ENCODE results near the gene ATP8B3.

ATP8B3 gene

DNA sequence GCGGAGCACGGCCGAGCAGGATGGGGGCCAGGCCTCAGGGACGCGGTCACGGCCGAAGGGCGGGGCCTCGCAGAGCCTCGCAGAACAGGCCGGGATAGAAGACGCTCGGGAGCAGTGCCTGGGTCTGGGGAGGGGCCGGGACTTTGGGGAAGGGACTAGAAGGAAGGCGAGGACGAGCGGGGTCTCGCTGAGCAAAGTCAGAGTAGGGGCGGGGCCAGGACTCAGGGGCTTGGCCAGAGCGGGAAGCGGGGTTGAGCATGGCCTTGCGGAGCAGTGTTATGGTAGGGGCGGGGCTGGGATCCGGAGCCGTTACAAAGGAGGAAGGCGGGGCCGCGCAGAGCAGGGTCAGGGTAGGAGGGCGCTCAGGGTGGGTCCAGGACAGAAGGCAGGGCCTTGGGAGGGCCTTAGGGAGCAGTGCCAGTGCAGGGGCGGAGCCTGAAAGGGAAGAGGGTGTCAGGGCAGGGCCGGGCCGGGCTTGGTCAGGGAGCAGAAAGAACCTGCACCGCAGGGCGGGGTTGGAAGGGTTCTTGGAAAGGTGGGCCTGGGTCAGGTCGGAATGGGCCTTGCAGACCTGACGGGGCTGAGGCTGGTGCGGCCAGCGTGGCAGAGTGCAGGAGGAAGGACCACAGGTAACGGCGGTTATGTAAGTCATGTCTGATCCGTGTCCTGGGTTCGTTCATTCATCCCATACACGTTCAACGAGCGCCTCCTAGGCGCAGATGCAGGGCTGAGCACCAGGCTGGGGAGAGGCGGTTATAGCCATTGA, 533 bp upstream of the ATP8B3 start (continued):
- TF ChIP-seq, protein P1, sequence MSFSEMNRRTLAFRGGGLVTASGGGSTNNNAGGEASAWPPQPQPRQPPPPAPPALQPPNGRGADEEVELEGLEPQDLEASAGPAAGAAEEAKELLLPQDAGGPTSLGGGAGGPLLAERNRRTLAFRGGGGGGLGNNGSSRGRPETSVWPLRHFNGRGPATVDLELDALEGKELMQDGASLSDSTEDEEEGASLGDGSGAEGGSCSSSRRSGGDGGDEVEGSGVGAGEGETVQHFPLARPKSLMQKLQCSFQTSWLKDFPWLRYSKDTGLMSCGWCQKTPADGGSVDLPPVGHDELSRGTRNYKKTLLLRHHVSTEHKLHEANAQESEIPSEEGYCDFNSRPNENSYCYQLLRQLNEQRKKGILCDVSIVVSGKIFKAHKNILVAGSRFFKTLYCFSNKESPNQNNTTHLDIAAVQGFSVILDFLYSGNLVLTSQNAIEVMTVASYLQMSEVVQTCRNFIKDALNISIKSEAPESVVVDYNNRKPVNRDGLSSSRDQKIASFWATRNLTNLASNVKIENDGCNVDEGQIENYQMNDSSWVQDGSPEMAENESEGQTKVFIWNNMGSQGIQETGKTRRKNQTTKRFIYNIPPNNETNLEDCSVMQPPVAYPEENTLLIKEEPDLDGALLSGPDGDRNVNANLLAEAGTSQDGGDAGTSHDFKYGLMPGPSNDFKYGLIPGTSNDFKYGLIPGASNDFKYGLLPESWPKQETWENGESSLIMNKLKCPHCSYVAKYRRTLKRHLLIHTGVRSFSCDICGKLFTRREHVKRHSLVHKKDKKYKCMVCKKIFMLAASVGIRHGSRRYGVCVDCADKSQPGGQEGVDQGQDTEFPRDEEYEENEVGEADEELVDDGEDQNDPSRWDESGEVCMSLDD (tag by site-specific recombination; IDR thresholded peaks at IDR 0.05): no peak; the same call in 1 of the 2 replicates
- TF ChIP-seq ZBTB17 (tag by site-specific recombination; IDR thresholded peaks at IDR 0.05): peak; percentile 78
- peak; percentile 81 for TF ChIP-seq ZBTB7A (tag by site-specific recombination; IDR thresholded peaks at IDR 0.05; ENCODE audit: low read depth)
- no peak for TF ChIP-seq HOXA7 (CRISPR knock-in tag; IDR thresholded peaks at IDR 0.05; ENCODE audit: borderline replicate concordance)
- no peak for TF ChIP-seq ZNF549 (tag by site-specific recombination; IDR thresholded peaks at IDR 0.05)
- TF ChIP-seq ZBTB8A (tag by site-specific recombination; IDR thresholded peaks at IDR 0.05): peak; percentile 53; the same call in 1 of the 2 replicates
- TF ChIP-seq, protein P2, sequence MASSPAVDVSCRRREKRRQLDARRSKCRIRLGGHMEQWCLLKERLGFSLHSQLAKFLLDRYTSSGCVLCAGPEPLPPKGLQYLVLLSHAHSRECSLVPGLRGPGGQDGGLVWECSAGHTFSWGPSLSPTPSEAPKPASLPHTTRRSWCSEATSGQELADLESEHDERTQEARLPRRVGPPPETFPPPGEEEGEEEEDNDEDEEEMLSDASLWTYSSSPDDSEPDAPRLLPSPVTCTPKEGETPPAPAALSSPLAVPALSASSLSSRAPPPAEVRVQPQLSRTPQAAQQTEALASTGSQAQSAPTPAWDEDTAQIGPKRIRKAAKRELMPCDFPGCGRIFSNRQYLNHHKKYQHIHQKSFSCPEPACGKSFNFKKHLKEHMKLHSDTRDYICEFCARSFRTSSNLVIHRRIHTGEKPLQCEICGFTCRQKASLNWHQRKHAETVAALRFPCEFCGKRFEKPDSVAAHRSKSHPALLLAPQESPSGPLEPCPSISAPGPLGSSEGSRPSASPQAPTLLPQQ (tag by site-specific recombination; IDR thresholded peaks at IDR 0.05): peak; percentile 86
- TF ChIP-seq, protein P3, sequence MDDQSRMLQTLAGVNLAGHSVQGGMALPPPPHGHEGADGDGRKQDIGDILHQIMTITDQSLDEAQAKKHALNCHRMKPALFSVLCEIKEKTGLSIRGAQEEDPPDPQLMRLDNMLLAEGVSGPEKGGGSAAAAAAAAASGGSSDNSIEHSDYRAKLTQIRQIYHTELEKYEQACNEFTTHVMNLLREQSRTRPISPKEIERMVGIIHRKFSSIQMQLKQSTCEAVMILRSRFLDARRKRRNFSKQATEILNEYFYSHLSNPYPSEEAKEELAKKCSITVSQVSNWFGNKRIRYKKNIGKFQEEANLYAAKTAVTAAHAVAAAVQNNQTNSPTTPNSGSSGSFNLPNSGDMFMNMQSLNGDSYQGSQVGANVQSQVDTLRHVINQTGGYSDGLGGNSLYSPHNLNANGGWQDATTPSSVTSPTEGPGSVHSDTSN (CRISPR knock-in tag; IDR thresholded peaks at IDR 0.05): no peak
- no peak for TF ChIP-seq ZNF48 (tag by site-specific recombination; IDR thresholded peaks at IDR 0.05)
- TF ChIP-seq SP3 (tag by site-specific recombination; IDR thresholded peaks at IDR 0.05): peak; percentile 97
- no peak for TF ChIP-seq ZNF626 (tag by site-specific recombination; IDR thresholded peaks at IDR 0.05)
- TF ChIP-seq GLIS2 (tag by site-specific recombination; IDR thresholded peaks at IDR 0.05): peak; percentile 64; the same call in 1 of the 2 replicates
- TF ChIP-seq MZF1 (tag by site-specific recombination; IDR thresholded peaks at IDR 0.05; ENCODE audit: borderline replicate concordance): no peak
- TF ChIP-seq, protein P4, sequence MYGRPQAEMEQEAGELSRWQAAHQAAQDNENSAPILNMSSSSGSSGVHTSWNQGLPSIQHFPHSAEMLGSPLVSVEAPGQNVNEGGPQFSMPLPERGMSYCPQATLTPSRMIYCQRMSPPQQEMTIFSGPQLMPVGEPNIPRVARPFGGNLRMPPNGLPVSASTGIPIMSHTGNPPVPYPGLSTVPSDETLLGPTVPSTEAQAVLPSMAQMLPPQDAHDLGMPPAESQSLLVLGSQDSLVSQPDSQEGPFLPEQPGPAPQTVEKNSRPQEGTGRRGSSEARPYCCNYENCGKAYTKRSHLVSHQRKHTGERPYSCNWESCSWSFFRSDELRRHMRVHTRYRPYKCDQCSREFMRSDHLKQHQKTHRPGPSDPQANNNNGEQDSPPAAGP (tag by site-specific recombination; IDR thresholded peaks at IDR 0.05): peak; percentile 71; the same call in 1 of the 2 replicates
- TF ChIP-seq ZNF600 (tag by site-specific recombination; IDR thresholded peaks at IDR 0.05): peak; percentile 100
- TF ChIP-seq GLIS1 (tag by site-specific recombination; IDR thresholded peaks at IDR 0.05): peak; percentile 95
- no peak for TF ChIP-seq ZNF555 (tag by site-specific recombination; conservative IDR thresholded peaks at IDR 0.05)
- TF ChIP-seq ZNF701 (tag by site-specific recombination; IDR thresholded peaks at IDR 0.05): no peak
- no peak for TF ChIP-seq ZNF140 (tag by site-specific recombination; IDR thresholded peaks at IDR 0.05)
- peak; percentile 60 for TF ChIP-seq ZBTB20 (tag by site-specific recombination; IDR thresholded peaks at IDR 0.05)
- 0 out of 2 replicates have a peak, but pooled peaks have one; percentile 36 for TF ChIP-seq ZNF561 (tag by site-specific recombination; IDR thresholded peaks at IDR 0.05; ENCODE audit: borderline replicate concordance)
- peak; percentile 96 for TF ChIP-seq ZNF335 (tag by site-specific recombination; conservative IDR thresholded peaks at IDR 0.05)
- peak; percentile 86 for TF ChIP-seq KLF8 (tag by site-specific recombination; IDR thresholded peaks at IDR 0.05)
- no peak for TF ChIP-seq ZNF623 (tag by site-specific recombination; IDR thresholded peaks at IDR 0.05)
- no peak for TF ChIP-seq ZNF777 (tag by site-specific recombination; IDR thresholded peaks at IDR 0.05; ENCODE audit: borderline replicate concordance)
- peak; percentile 59; the same call in 1 of the 2 replicates for TF ChIP-seq KLF16 (tag by site-specific recombination; IDR thresholded peaks at IDR 0.05)
- no peak for TF ChIP-seq ZFP37 (tag by site-specific recombination; IDR thresholded peaks at IDR 0.05)
- TF ChIP-seq ZNF664 (tag by site-specific recombination; IDR thresholded peaks at IDR 0.05): no peak
- TF ChIP-seq ZNF707 (tag by site-specific recombination; IDR thresholded peaks at IDR 0.05): no peak
- TF ChIP-seq ZNF37A (tag by site-specific recombination; IDR thresholded peaks at IDR 0.05): no peak
- peak; percentile 31; the same call in 1 of the 2 replicates for TF ChIP-seq IKZF3 (tag by site-specific recombination; IDR thresholded peaks at IDR 0.05)
- no peak; the same call in 1 of the 2 replicates for TF ChIP-seq ZNF341 (tag by site-specific recombination; IDR thresholded peaks at IDR 0.05; ENCODE audit: low read depth)
- TF ChIP-seq ZSCAN23 (tag by site-specific recombination; IDR thresholded peaks at IDR 0.05): no peak
- TF ChIP-seq, protein P5, sequence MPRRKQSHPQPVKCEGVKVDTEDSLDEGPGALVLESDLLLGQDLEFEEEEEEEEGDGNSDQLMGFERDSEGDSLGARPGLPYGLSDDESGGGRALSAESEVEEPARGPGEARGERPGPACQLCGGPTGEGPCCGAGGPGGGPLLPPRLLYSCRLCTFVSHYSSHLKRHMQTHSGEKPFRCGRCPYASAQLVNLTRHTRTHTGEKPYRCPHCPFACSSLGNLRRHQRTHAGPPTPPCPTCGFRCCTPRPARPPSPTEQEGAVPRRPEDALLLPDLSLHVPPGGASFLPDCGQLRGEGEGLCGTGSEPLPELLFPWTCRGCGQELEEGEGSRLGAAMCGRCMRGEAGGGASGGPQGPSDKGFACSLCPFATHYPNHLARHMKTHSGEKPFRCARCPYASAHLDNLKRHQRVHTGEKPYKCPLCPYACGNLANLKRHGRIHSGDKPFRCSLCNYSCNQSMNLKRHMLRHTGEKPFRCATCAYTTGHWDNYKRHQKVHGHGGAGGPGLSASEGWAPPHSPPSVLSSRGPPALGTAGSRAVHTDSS (tag by site-specific recombination; IDR thresholded peaks at IDR 0.05): no peak

All from HEK293 (cell line).